Measurements from ENCODE around the gene MTA1. TPM values are rescaled to one million over a fixed set of nuclear protein-coding genes. Genes with fewer than 3 reads are reported as not detected.

MTA1 gene
- total RNA-seq, 2 donors from 2014 or later, result 77.2 to 84.1 TPM

DNA sequence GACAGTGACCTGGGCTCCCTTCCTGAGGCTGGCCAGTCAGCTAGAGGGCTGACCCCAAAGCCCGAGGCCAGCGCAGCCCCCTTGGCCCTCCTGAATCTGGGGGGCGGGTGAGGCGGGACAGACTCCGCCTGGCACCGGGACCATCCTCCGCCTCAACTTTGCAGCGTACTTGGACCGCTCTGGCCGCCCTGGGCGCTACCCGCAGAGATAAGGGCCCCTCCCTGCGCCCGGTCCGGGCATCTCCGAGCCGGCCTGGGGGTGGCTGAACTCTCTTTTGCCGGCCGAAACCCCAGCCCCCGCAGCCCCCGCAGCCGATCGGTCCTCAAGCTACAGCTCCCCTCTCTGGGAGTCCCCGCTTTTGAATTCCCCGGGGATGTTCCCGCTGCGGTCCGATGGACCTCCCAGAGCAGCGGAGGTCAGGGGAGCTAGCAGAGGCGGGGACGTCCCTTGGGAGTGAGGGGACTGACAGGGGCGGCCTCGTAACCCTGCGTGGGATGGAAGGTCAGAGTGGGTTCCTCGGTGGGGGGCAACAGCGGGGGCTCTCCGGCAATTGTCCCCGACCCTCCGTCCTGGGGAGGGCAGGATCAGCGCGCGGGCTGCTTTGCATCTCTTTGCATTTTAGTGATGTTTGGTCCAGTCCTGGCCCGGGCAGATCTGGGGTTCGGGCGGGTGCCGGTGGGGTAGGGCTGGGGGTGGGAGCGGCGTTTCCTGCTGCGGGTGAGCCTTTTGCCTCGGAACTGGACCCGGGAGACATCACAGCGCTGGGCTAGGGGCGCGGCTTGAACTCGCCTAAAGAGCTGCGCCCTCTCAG is 66.7 kb downstream of the MTA1 start, which contains the start of gene CRIP1:
Gene CRIP1 (plus strand): TSS at position 724 of the 811 bp plus-strand sequence. CDS start 374 bp downstream, outside the sequence.
- ATAC-seq (ENCODE audit: insufficient number of reproducible peaks, low FRiP score, low read depth) (no peak), DNase-seq (ENCODE audit: low spot score) (no peak)
- peak within 1 kb of the TSS; percentile 82 for H3K4me3 ChIP-seq
- no peaks in the 10 kb centered on the region for H3K36me3 ChIP-seq
- TF ChIP-seq, protein P1, sequence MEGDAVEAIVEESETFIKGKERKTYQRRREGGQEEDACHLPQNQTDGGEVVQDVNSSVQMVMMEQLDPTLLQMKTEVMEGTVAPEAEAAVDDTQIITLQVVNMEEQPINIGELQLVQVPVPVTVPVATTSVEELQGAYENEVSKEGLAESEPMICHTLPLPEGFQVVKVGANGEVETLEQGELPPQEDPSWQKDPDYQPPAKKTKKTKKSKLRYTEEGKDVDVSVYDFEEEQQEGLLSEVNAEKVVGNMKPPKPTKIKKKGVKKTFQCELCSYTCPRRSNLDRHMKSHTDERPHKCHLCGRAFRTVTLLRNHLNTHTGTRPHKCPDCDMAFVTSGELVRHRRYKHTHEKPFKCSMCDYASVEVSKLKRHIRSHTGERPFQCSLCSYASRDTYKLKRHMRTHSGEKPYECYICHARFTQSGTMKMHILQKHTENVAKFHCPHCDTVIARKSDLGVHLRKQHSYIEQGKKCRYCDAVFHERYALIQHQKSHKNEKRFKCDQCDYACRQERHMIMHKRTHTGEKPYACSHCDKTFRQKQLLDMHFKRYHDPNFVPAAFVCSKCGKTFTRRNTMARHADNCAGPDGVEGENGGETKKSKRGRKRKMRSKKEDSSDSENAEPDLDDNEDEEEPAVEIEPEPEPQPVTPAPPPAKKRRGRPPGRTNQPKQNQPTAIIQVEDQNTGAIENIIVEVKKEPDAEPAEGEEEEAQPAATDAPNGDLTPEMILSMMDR (IDR thresholded peaks at IDR 0.05), result no peak
- peak within 1 kb of the TSS; percentile 74 to 100 for H3K27ac ChIP-seq
- H3K27me3 ChIP-seq (replicated peaks; ENCODE audit: insufficient read depth), result no peaks in the 10 kb centered on the region
- no peaks in the 10 kb centered on the region for H3K9me3 ChIP-seq
- H3K4me1 ChIP-seq (ENCODE audit: control insufficient read depth in 1 of 2, low read depth in 2 of 2), result peaks cover 38 to 86% of the 10 kb centered on the region in 2 donors

DNA sequence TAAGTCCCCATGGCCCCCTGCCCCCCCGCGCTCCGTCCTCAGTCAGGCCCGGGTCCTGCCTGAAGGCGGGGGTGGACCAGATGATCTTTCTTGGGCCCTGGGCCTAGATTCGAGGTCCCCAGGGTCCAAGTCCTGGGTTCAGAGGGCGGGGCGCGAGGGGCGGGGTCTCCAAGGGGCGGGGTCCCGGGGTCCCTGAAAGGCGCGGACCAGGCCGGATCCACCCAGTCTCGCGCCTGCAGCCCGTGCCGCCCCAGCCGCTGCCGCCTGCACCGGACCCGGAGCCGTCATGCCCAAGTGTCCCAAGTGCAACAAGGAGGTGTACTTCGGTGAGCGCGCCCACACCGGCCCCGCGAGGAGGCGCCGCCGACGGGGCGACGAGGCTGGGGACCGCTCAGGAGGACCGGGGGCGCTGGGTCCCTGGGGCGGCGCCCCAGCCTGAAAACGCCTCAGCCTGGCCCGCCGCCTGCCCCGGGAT is 67.4 kb downstream of the MTA1 start:
- Histone ChIP-seq H3K27ac (peak overlapping the region; percentile 74 to 100), H3K4me1 (ENCODE audit: control insufficient read depth in 1 of 2, low read depth in 2 of 2) (peaks cover 43 to 87% of the 10 kb centered on the region in 2 donors), H3K4me3 (peak overlapping the region; percentile 82), H3K9me3 (no peaks in the 10 kb centered on the region), H3K27me3 (replicated peaks; ENCODE audit: insufficient read depth) (no peaks in the 10 kb centered on the region), H3K36me3 (no peaks in the 10 kb centered on the region)
- ATAC-seq (ENCODE audit: insufficient number of reproducible peaks, low FRiP score, low read depth) (no peak), DNase-seq (ENCODE audit: low spot score) (no peak)
- TF ChIP-seq, protein P1 (IDR thresholded peaks at IDR 0.05), result no peak

DNA sequence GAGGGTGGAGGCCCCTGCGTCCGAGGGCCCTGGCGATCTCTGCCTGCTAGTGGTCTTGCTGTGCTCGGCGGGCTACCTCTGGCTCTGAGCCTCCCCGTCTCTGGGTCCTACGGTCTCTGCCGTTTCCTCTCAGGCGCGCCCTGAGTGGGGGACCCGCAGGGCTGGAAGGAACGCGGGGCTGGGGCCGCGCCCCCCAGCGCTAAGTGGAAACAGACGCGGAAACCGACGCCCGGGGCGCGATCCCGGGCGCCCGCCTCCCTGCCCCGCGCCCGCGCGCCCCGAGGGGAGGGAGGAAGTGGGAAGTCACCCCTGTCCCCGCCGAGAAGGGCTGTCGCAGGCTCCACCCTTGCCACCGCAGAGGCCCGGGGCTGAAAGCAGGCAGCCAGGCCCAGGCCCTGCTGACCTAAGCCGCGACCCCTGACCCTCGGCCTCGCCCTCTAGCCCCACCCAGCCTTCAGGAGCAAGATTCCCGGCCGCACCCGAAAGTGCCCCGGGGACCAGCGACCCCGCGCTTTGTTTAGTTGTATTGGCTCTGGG is 67.9 kb downstream of the MTA1 start:
- TF ChIP-seq, protein P1 (IDR thresholded peaks at IDR 0.05), result no peak
- Histone ChIP-seq H3K36me3 (no peaks in the 10 kb centered on the region), H3K4me1 (ENCODE audit: control insufficient read depth in 1 of 2, low read depth in 2 of 2) (peaks cover 38 to 84% of the 10 kb centered on the region in 2 donors), H3K27me3 (replicated peaks; ENCODE audit: insufficient read depth) (no peaks in the 10 kb centered on the region), H3K27ac (peak overlapping the region; percentile 74 to 100), H3K9me3 (no peaks in the 10 kb centered on the region), H3K4me3 (peak overlapping the region; percentile 82)
- DNase-seq (ENCODE audit: low spot score) (no peak), ATAC-seq (ENCODE audit: insufficient number of reproducible peaks, low FRiP score, low read depth) (no peak)

DNA sequence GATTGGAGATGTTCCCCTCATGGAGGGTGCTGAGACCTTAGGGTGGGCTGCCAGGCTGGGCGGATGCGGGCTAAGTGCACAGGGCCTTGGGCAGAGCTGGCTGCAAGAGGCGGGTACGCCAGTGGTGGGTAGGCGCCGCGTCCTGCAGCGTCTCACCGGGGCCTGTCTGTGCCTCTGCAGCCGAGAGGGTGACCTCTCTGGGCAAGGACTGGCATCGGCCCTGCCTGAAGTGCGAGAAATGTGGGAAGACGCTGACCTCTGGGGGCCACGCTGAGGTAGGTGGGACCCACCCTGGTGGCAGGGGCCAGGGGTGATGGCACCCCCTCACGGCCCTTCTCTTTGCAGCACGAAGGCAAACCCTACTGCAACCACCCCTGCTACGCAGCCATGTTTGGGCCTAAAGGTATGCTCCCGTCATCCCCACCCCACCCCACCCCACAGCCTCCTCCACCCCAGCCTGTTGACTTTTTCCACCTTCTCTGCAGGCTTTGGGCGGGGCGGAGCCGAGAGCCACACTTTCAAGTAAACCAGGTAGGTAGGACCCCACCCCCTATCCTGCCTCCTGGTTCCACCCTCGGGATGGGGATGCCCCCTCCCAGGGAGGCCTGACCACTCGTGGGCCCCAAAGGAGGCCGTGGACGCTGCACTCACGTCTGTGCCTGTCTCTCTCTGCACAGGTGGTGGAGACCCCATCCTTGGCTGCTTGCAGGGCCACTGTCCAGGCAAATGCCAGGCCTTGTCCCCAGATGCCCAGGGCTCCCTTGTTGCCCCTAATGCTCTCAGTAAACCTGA is 68.6 kb downstream of the MTA1 start:
- H3K36me3 ChIP-seq, result no peaks in the 10 kb centered on the region
- DNase-seq (ENCODE audit: low spot score) (no peak), ATAC-seq (ENCODE audit: insufficient number of reproducible peaks, low FRiP score, low read depth) (no peak)
- H3K4me1 ChIP-seq (ENCODE audit: control insufficient read depth in 1 of 2, low read depth in 2 of 2), result peaks cover 31 to 77% of the 10 kb centered on the region in 2 donors
- H3K27me3 ChIP-seq (replicated peaks; ENCODE audit: insufficient read depth), result no peaks in the 10 kb centered on the region
- peak overlapping the region; percentile 82 for H3K4me3 ChIP-seq
- no peaks in the 10 kb centered on the region for H3K9me3 ChIP-seq
- H3K27ac ChIP-seq, result peak overlapping the region; percentile 74 to 100
- TF ChIP-seq, protein P1 (IDR thresholded peaks at IDR 0.05), result no peak
